ENCODE data around the gene MMP3.

GRCh38 chr11:102849311-102849710 lies 5.9 kb upstream of the MMP3 start:
- TF ChIP-seq CTCF (IDR thresholded peaks at IDR 0.05) (no peak), POLR2A (IDR thresholded peaks at IDR 0.05) (no peak)
